Smooth muscle cell (in vitro differentiated cells): ENCODE measurements around the gene PLEKHG1. TPM values are rescaled to one million over a fixed set of nuclear protein-coding genes. Genes with fewer than 3 reads are reported as not detected.

ENCODE experiments used
- DNase-seq: peaks from one replicate; lab custom pipeline; 2025; ENCODE audit not compliant: unreplicated experiment; lab: John Stamatoyannopoulos, UW
- H2AFZ ChIP-seq: fragments of 200-600 bp; sonication (generic); 2 replicates; pipeline ENCODE4 v1.6.0; 2016; ENCODE audit warnings: antibody characterized with exemption, low read depth, mild to moderate bottlenecking
- H3F3A ChIP-seq: fragments of 200-600 bp; sonication (generic); 2 replicates; pipeline ENCODE4 v1.6.0; 2017; ENCODE audit warnings: antibody characterized with exemption, low read depth
- H3K27ac ChIP-seq: fragments of 200-600 bp; sonication (generic); 2 replicates; pipeline ENCODE4 v1.5.1; 2016; ENCODE audit warnings: low read depth, mild to moderate bottlenecking
- H3K27me3 ChIP-seq: fragments of 200-600 bp; sonication (generic); 2 replicates; pipeline ENCODE4 v1.6.1; 2016; ENCODE audit warnings: low read depth, mild to moderate bottlenecking
- H3K36me3 ChIP-seq: fragments of 200-600 bp; sonication (generic); 2 replicates; pipeline ENCODE4 v1.5.1; 2016; ENCODE audit warnings: low read depth
- H3K4me1 ChIP-seq: fragments of 200-600 bp; sonication (generic); 2 replicates; pipeline ENCODE4 v1.5.1; 2016; ENCODE audit warnings: low read depth
- H3K4me2 ChIP-seq: fragments of 200-600 bp; sonication (generic); 2 replicates; pipeline ENCODE4 v1.6.0; 2016; ENCODE audit warnings: mild to moderate bottlenecking
- H3K4me3 ChIP-seq: fragments of 200-600 bp; sonication (generic); 2 replicates; pipeline ENCODE4 v1.5.1; 2016; ENCODE audit warnings: mild to moderate bottlenecking
- H3K79me2 ChIP-seq: fragments of 200-600 bp; sonication (generic); 2 replicates; pipeline ENCODE4 v1.6.0; 2016; ENCODE audit warnings: low read depth, mild to moderate bottlenecking
- H3K9ac ChIP-seq: fragments of 200-600 bp; sonication (generic); 2 replicates; pipeline ENCODE4 v1.6.0; 2016; ENCODE audit warnings: low read depth
- H3K9me3 ChIP-seq: fragments of 200-600 bp; sonication (generic); replicated peaks from 2 replicates; pipeline ENCODE4 v1.5.1; 2016; ENCODE audit warnings: low read depth
- H4K20me1 ChIP-seq: fragments of 200-600 bp; sonication (generic); 2 replicates; pipeline ENCODE4 v1.6.0; 2016; ENCODE audit warnings: low read depth
- CTCF ChIP-seq: fragments of 200-600 bp; sonication (generic); IDR thresholded peaks from 2 replicates; pipeline ENCODE4 v1.5.1; 2017; ENCODE audit warnings: borderline replicate concordance, mild to moderate bottlenecking, antibody characterized with exemption; ENCODE audit not compliant: insufficient read depth, poor library complexity, severe bottlenecking
- WGBS: methylation state at CpG from one replicate; pipeline ENCODE4 v1.1.7; 2016; ENCODE audit warnings: low lambda C conversion rate; 5-methylcytosine and 5-hydroxymethylcytosine counted together
- polyA plus RNA-seq: library from polyadenylated mRNA; unstranded; fragments of >200 nt; fragmentation: Nextera tagmentation; extraction: Ambion mirVana; gene quantifications from 2 replicates; pipeline ENCODE4 v1.2.1, GENCODE V29; 2016
- total RNA-seq: library from RNA; depleted of rRNA; stranded (reverse); fragments of >200 nt; gene quantifications from 2 replicates; pipeline ENCODE4 v1.2.3, GENCODE V29; 2014

PLEKHG1 gene
- total and polyA plus RNA-seq, 2 experiments from 2014 or later = 1.5 to 13.5 TPM

DNA sequence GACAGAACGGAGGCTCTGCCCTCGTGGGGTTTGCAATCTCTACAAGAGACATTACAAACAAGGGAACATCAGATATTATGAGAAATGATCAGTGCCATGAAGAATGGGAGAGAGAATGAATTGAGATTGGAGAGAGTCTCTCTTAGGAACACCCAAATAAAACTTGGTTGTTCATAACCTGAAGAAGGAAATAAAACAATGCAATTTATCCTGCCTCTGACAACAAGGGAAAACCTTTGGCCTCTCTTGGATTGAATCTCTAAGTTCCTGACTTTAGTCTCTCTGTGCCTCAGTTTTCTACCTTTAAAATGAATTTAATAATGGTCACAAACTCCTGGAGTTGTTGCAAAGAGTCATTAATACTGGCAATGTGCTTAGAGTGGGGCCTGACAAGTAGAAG, 21.1 kb downstream of the PLEKHG1 start:
- Histone ChIP-seq H3K9ac (no peak overlapping the region), H3K36me3 (no peaks in the 10 kb centered on the region), H2AFZ (no peak overlapping the region), H3K4me3 (no peak overlapping the region), H3K9me3 (no peaks in the 10 kb centered on the region), H3F3A (no peaks in the 10 kb centered on the region), H3K27ac (no peak overlapping the region), H4K20me1 (no peaks in the 10 kb centered on the region), H3K4me2 (no peak overlapping the region), H3K79me2 (no peaks in the 10 kb centered on the region), H3K4me1 (peaks cover 12% of the 10 kb centered on the region), H3K27me3 (no peaks in the 10 kb centered on the region)
- TF ChIP-seq CTCF = no peak
- WGBS = 92% methylated on average over 2 of the region's 2 CpGs
- no peak for DNase-seq

GRCh38 chr6:150622476-150622875, 22.8 kb downstream of the PLEKHG1 start:
- no peaks in the 10 kb centered on the region for H3K36me3 ChIP-seq
- H3F3A ChIP-seq = peaks cover 3% of the 10 kb centered on the region
- H3K4me3 ChIP-seq = no peak overlapping the region
- 97% methylated on average over 4 of the region's 4 CpGs for WGBS
- H3K4me2 ChIP-seq = no peak overlapping the region
- no peak overlapping the region for H3K9ac ChIP-seq
- no peak for DNase-seq
- no peaks in the 10 kb centered on the region for H3K79me2 ChIP-seq
- no peak overlapping the region for H2AFZ ChIP-seq
- no peaks in the 10 kb centered on the region for H3K9me3 ChIP-seq
- no peaks in the 10 kb centered on the region for H4K20me1 ChIP-seq
- no peak overlapping the region for H3K27ac ChIP-seq
- H3K4me1 ChIP-seq = peaks cover 13% of the 10 kb centered on the region
- TF ChIP-seq CTCF = no peak
- no peaks in the 10 kb centered on the region for H3K27me3 ChIP-seq

- no peaks in the 10 kb centered on the region for H3K79me2 ChIP-seq
- H3K27ac ChIP-seq = no peak overlapping the region
- no peak for TF ChIP-seq CTCF
- 95% methylated on average over 18 of the region's 18 CpGs for WGBS
- no peak overlapping the region for H3K4me2 ChIP-seq
- no peak overlapping the region for H3K9ac ChIP-seq
- DNase-seq = no peak
- H3K36me3 ChIP-seq = no peaks in the 10 kb centered on the region
- H3K9me3 ChIP-seq = no peaks in the 10 kb centered on the region
- H3K4me3 ChIP-seq = no peak overlapping the region
- H3K27me3 ChIP-seq = no peaks in the 10 kb centered on the region
- peaks cover 10% of the 10 kb centered on the region for H3F3A ChIP-seq
- no peaks in the 10 kb centered on the region for H4K20me1 ChIP-seq
- H2AFZ ChIP-seq = no peak overlapping the region
- peaks cover 8% of the 10 kb centered on the region for H3K4me1 ChIP-seq
Measured at GRCh38 chr6:150622941-150623874, 23.5 kb downstream of the PLEKHG1 start.
